SK-N-SH treated with all-trans-retinoic acid at 6 μM for 48 hours (cell line): Measurements from ENCODE around the gene ST3GAL3.

Experiments
- ARNTL ChIP-seq: fragments of 450-650 bp; formaldehyde crosslinking; IDR thresholded peaks from 2 replicates; pipeline ENCODE4 v1.5.0; 2020; ENCODE audit warnings: low read depth, mild to moderate bottlenecking, moderate library complexity, borderline replicate concordance
- CREB5 ChIP-seq: fragments of 250-450 bp; sonication (Bioruptor Pico); IDR thresholded peaks from 2 replicates; pipeline ENCODE4 v1.5.1; 2020; ENCODE audit warnings: low read depth, mild to moderate bottlenecking, moderate library complexity
- CSDC2 ChIP-seq: fragments of 250-450 bp; sonication (Bioruptor Pico); IDR thresholded peaks from 2 replicates; pipeline ENCODE4 v1.5.0; 2020; ENCODE audit warnings: mild to moderate bottlenecking, moderate library complexity
- ISL1 ChIP-seq: fragments of 250-450 bp; sonication (Bioruptor Pico); IDR thresholded peaks from 2 replicates; pipeline ENCODE4 v2.1.2; 2022; ENCODE audit warnings: mild to moderate bottlenecking, moderate library complexity
- OSR1 ChIP-seq: fragments of 250-450 bp; sonication (Bioruptor Pico); IDR thresholded peaks from 2 replicates; pipeline ENCODE4 v1.8.0; 2022; ENCODE audit warnings: moderate library complexity, mild to moderate bottlenecking, inconsistent platforms
- RARB ChIP-seq: fragments of 250-450 bp; sonication (Bioruptor Pico); IDR thresholded peaks from 2 replicates; pipeline ENCODE4 v1.8.0; 2021; ENCODE audit warnings: mild to moderate bottlenecking, moderate library complexity
- SNAI2 ChIP-seq: fragments of 250-450 bp; sonication (Bioruptor Pico); IDR thresholded peaks from 2 replicates; pipeline ENCODE4 v1.5.0; 2020; ENCODE audit warnings: mild to moderate bottlenecking, moderate library complexity

GRCh38 chr1:43912607-43913006 lies 205.3 kb downstream of the ST3GAL3 start:
- TF ChIP-seq RARB (CRISPR knock-in tag) = no peak
- no peak for TF ChIP-seq OSR1 (CRISPR knock-in tag)
- TF ChIP-seq SNAI2 (CRISPR knock-in tag) = no peak
- TF ChIP-seq ARNTL (CRISPR knock-in tag) = no peak
- no peak for TF ChIP-seq CREB5 (CRISPR knock-in tag)
- TF ChIP-seq CSDC2 (CRISPR knock-in tag) = no peak
- no peak for TF ChIP-seq ISL1 (CRISPR knock-in tag)
